Muscle of back (tissue), 13 donors: ENCODE data around the gene IL5RA. TPM values are rescaled to one million over a fixed set of nuclear protein-coding genes. Genes with fewer than 3 reads are reported as not detected.

ENCODE experiments used
- DNase-seq, 3 donors: peaks; one replicate each; pipeline versions ENCODE4 v3.0.0 to v3.0.0-alpha.2; 2013
- long read RNA-seq, 9 donors: transcript quantifications; one replicate each; lab custom pipeline, GENCODE V29; 2026
- polyA plus RNA-seq, 10 donors: library from polyadenylated mRNA; unstranded; fragments of 120-200 nt; gene quantifications; one replicate each; pipeline ENCODE4 v1.2.1, GENCODE V29; 2013; ENCODE audit not compliant: insufficient read length in 10 of 10

Gene IL5RA
- under 1 TPM in 7 of 10 donors, not detected in 3; 0.05 to 0.46 (median 0.18) TPM for polyA plus RNA-seq
- long read RNA-seq, donor 1: 0 reads
- long read RNA-seq, donor 2, partial matches to known transcripts: 10 of 10 reads
- long read RNA-seq, donor 2, other reads (novel, unspliced or antisense): 0 of 10 reads
- long read RNA-seq, donor 3: 0 reads
- long read RNA-seq, donor 4: 0 reads
- long read RNA-seq, donor 5: 0 reads
- long read RNA-seq, donor 6: 0 reads
- long read RNA-seq, donor 7: 0 reads
- long read RNA-seq, donor 8: 0 reads
- long read RNA-seq, donor 9: 0 reads

GRCh38 chr3:3110299-3110630 is at the start of gene IL5RA:
IL5RA (minus strand) TSS chr3:3110374; CDS start chr3:3104984, 5,390 bp downstream.
- DNase-seq: peak in 2 of 3 donors; percentile 4 to 17

- DNase-seq: no peak
Measured at GRCh38 chr3:3157484-3157883, 47.3 kb upstream of the IL5RA start.

GRCh38 chr3:3154879-3155610 is 44.9 kb upstream of the IL5RA start:
- DNase-seq: no peak

- no peak for DNase-seq
Measured at GRCh38 chr3:3151513-3151912, 41.3 kb upstream of the IL5RA start.

GRCh38 chr3:3149560-3149959 is 39.4 kb upstream of the IL5RA start:
- no peak for DNase-seq

- DNase-seq: no peak
Measured at GRCh38 chr3:3145831-3146230, 35.7 kb upstream of the IL5RA start.

- no peak for DNase-seq
Measured at GRCh38 chr3:3141939-3142338, 31.8 kb upstream of the IL5RA start.

- no peak for DNase-seq
Measured at GRCh38 chr3:3137526-3137925, 27.4 kb upstream of the IL5RA start.

- no peak for DNase-seq
Measured at GRCh38 chr3:3134750-3135448, 24.7 kb upstream of the IL5RA start.

GRCh38 chr3:3133500-3133899 is 23.3 kb upstream of the IL5RA start:
- DNase-seq: no peak

GRCh38 chr3:3129579-3129978 is 19.4 kb upstream of the IL5RA start:
- no peak for DNase-seq

- peak in 1 of 3 donors; percentile 2 for DNase-seq
Measured at GRCh38 chr3:3127432-3128010, 17.3 kb upstream of the IL5RA start.

- peak; percentile 93 to 98 (median 96) for DNase-seq
Measured at GRCh38 chr3:3126477-3127431, 16.6 kb upstream of the IL5RA start, which contains the start of gene TRNT1. TRNT1 (plus strand) TSS chr3:3126940; CDS start chr3:3129041, 2,101 bp downstream.

- DNase-seq: no peak
Measured at GRCh38 chr3:3125977-3126376, 15.8 kb upstream of the IL5RA start.

- no peak for DNase-seq
Measured at GRCh38 chr3:3119393-3119851, 9.2 kb upstream of the IL5RA start.

GRCh38 chr3:3117651-3118050 is 7.5 kb upstream of the IL5RA start:
- no peak for DNase-seq

GRCh38 chr3:3113042-3113709 is 3.0 kb upstream of the IL5RA start:
- DNase-seq: no peak

GRCh38 chr3:3110749-3111361 is 681 bp upstream of the IL5RA start:
- DNase-seq: no peak

GRCh38 chr3:3109407-3110298 is 521 bp downstream of the IL5RA start:
- no peak for DNase-seq
